HG03521 (cell line): ENCODE measurements around the gene APOE.
A peak's percentile ranks its signal among the peaks of the same experiment; 100 is the strongest.
"Not testable (repeated sequence)": the region's sequence is repeated elsewhere in the genome, so short reads cannot be mapped to it uniquely, and the experiment has no call there.

Source experiments
- ATAC-seq: cut with Tn5 transposase; IDR thresholded peaks from one replicate; pipeline ENCODE4 v1.9.1; 2021; ENCODE audit warnings: mild to moderate bottlenecking, moderate library complexity; ENCODE audit not compliant: unreplicated experiment

Gene APOE

DNA sequence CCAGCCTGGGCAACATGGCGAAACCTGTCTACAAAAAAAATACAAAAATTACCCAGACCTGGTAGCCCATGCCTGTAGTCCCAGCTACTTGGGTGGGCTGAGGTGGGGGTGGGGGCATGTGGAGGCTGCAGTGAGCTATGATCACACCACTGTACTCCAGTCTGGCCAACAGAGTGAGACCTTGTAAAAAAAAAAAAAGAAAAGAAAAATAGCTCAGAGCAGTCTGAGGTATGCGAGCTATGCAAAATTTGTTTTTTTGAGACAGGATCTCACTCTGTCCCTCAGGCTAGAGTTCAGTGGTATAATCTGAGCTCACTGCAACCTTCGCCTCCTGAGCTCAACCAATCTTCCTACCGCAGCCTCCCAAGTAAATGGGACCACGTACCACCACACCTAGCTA is 21.7 kb upstream of the APOE start:
- ATAC-seq = no peak

- ATAC-seq = no peak
Observed at GRCh38 chr19:44884566-44884965, 21.0 kb upstream of the APOE start.

- no peak for ATAC-seq
Observed at GRCh38 chr19:44886141-44886540, 19.5 kb upstream of the APOE start.

- no peak for ATAC-seq
Observed at GRCh38 chr19:44887648-44888047, 17.9 kb upstream of the APOE start.

- ATAC-seq = not testable (repeated sequence)
Observed at GRCh38 chr19:44888335-44888734, 17.3 kb upstream of the APOE start.

DNA sequence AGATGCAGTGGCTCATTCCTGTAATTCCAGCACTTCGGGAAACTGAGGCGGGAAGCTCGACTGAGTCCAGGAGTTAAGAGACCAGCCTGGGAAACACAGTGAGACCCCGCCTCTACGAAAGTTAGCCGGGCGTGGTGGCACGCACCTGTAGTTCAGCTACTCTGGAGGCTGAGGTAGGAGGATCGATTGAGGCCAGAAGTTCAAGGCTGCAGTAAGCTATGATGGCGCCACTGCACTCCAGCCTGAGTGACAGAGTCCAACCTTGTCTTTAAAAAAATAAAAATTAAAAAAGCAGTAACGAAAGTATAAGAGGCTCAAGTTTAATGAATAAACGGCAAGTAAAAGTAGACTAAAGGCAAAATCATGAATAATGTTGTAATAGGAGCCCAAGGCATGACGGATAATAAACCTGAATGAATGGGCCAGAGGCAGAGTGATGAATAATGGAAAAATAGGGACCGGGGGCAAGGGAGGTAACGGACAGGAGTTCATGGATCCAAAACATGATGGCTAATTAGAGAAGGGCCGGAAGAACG is 15.7 kb upstream of the APOE start:
- ATAC-seq = no peak

DNA sequence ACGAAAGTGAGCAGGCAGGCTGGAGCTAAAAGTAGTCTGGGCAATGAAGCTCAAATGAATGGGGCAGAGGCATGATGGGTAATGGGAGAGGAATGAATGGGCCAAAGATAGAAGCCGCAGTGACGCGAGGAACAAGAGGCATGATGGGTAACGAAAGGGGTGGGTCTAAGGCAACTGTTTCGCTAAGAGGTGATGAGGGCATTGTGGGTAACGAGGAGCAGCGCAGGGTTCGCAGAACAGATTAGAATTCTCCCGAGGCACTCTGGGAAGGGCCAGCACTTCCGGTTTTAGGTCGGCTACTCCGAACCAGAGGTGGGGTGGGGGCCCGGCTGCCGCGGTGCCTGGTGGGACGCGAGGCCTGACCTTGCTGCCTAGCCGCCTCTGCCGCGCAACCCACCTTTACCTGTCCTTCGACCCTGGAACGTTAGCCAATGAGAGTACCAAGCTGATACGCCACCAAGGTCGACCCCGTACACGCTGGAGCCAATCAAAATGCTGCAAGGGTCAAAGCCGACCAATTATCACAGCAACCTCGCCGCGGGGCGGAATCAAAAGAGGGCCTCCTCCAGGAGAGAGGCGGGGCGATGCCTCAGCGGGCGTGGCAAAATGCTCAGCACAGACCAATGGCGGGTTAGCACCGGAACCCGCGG is 15.1 kb upstream of the APOE start:
- peak; percentile 82 for ATAC-seq

- ATAC-seq = peak; percentile 0
Observed at GRCh38 chr19:44891016-44891882, 14.3 kb upstream of the APOE start, which contains the start of gene TOMM40. TSS of gene TOMM40 (plus strand) at chr19:44891254. CDS start at chr19:44891416, 162 bp downstream.

DNA sequence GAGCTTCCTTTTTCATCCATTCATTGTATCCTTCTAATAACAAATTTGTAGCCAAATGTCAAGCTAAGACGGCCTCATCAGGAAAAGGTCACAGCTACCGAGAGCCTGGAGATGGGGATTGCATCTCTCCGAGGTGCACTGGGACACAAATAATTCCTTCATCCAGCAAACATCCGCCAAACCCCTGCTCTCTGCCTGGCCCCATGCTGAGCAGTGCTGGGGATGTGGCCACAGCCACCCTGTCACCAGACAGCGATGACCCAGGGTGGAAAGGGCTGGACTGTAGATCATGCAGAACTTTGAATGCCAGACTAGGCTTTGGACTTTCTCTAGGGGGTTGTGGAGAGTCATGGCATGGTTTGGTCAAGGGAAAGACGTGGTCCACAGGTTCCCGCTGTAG is 12.7 kb upstream of the APOE start:
- no peak for ATAC-seq

- no peak for ATAC-seq
Observed at GRCh38 chr19:44893332-44894051, 12.1 kb upstream of the APOE start.

GRCh38 chr19:44894052-44894400 is 11.6 kb upstream of the APOE start:
- ATAC-seq = no peak

- ATAC-seq = no peak
Observed at GRCh38 chr19:44894946-44895345, 10.7 kb upstream of the APOE start.

DNA sequence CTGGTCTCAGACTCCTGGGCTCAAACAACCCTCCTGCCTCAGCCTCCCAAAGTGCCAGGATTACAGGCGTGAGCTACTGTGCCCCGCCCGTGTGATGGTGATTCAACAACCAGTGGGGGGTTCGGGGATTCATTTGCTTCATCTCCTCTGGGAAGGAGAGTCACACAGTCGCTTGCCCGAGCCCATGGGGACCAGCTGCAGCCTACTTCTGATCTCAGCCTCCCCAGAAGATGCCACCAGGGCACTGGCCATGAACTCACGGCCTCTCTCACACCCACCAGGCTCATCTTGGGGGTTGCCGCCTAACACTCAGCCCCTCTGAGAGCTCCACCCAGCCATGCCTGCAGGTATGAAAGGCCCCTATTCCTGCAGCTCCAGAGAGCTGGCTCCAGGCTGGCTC is 7.8 kb upstream of the APOE start:
- ATAC-seq = no peak

- ATAC-seq = no peak
Observed at GRCh38 chr19:44900328-44901244, 5.0 kb upstream of the APOE start.

GRCh38 chr19:44903216-44903601 is 2.4 kb upstream of the APOE start:
- no peak for ATAC-seq

DNA sequence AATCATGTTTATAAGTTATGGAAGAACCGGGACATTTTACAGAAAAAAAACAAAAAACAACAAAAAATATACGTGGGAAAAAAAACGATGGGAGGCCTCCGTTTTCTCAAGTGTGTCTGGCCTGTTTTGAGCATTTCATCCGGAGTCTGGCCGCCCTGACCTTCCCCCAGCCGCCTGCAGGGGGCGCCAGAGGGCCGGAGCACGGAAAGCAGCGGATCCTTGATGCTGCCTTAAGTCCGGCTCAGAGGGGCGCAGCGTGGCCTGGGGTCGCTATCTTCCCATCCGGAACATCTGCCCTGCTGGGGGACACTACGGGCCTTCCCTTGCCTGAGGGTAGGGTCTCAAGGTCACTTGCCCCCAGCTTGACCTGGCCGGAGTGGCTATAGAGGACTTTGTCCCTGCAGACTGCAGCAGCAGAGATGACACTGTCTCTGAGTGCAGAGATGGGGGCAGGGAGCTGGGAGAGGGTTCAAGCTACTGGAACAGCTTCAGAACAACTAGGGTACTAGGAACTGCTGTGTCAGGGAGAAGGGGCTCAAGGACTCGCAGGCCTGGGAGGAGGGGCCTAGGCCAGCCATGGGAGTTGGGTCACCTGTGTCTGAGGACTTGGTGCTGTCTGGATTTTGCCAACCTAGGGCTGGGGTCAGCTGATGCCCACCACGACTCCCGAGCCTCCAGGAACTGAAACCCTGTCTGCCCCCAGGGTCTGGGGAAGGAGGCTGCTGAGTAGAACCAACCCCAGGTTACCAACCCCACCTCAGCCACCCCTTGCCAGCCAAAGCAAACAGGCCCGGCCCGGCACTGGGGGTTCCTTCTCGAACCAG is 1.8 kb upstream of the APOE start:
- no peak for ATAC-seq

DNA sequence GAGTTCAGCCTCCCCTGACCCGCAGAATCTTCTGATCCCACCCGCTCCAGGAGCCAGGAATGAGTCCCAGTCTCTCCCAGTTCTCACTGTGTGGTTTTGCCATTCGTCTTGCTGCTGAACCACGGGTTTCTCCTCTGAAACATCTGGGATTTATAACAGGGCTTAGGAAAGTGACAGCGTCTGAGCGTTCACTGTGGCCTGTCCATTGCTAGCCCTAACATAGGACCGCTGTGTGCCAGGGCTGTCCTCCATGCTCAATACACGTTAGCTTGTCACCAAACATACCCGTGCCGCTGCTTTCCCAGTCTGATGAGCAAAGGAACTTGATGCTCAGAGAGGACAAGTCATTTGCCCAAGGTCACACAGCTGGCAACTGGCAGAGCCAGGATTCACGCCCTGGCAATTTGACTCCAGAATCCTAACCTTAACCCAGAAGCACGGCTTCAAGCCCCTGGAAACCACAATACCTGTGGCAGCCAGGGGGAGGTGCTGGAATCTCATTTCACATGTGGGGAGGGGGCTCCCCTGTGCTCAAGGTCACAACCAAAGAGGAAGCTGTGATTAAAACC is 1.1 kb upstream of the APOE start:
- no peak for ATAC-seq

DNA sequence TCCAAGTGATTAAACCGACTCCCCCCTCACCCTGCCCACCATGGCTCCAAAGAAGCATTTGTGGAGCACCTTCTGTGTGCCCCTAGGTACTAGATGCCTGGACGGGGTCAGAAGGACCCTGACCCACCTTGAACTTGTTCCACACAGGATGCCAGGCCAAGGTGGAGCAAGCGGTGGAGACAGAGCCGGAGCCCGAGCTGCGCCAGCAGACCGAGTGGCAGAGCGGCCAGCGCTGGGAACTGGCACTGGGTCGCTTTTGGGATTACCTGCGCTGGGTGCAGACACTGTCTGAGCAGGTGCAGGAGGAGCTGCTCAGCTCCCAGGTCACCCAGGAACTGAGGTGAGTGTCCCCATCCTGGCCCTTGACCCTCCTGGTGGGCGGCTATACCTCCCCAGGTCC is 2.0 kb downstream of the APOE start:
- no peak for ATAC-seq
